A375 (cell line): ENCODE measurements around the gene ZNF333. TPM values are rescaled to one million over a fixed set of nuclear protein-coding genes. Genes with fewer than 3 reads are reported as not detected.

ENCODE experiments used
- total RNA-seq: library from RNA; depleted of rRNA; stranded (reverse); fragments of >200 nt; shearing (Covaris generic); gene quantifications from 2 replicates; pipeline ENCODE4 v1.2.3, GENCODE V29; 2014; rRNA removed

Gene ZNF333
- total RNA-seq: 18.4 and 25.6 TPM in 2 replicates

DNA sequence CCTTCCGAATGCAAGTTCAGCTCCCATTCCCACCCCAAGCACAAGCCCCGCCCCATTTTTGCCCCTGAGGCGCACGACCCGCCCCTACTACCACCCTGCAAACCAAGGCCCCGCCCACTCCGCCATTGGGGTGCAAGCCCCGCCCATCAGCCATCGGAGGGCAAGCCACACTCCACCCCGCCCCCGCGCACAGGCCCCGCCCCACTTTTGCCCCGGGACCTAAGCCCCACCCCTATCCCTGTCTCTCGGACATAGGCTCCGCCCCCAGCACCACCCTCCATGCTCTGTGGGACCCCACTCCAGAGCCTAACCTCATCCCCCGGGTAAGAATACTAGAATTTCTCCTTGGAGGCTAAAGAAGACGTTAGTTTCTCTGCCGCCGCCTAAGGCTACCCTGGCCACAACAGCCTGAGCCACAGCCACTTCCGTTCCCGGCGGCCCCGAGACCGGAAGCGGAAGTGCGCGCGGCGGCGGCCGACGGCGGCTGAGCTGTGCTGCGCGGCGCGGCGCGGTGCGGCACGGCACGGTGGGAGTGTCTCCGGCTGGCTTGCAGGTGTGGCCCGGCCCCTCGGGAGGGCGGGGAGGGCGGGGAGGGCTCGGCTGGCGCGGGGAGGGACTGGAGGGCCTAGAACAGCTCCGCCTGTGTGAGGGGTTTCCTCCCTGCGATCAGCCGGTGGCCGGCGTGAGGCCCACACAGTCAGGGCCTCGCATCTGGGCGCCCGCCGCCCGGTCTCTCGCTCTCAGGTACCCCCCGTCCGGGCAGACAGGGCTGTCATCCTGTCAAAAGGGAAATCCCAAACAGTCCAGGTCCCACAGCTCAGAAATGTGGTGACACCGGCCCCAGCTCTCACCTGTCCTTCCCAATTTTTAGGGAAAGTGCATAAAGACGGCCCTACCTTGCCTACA is at the start of gene ZNF333:
Gene ZNF333, plus strand, starts transcription at position 451 of the 906 bp plus-strand sequence. CDS start 3,444 bp downstream, outside the sequence.

DNA sequence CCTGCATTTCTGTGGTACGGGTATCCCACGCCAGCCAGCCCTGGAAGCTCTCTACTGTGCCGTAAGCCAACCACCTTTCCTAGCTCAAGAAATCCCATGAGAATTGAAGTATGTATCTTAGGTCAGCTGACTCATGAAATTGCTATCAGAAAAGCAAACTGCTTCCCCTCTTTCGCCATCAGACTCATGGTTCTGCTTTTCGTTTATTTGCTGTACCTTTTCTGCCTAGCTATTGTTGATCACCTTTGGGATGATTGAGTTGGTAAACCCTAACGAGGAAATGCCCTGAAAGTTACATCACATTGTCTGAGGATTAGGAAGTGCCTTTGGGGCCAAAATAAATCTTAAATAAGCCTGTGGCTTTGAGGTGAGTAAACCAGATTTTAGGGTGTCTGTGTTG is 15.1 kb upstream of the ZNF333 start, which contains the start of gene ADGRE3:
Gene ADGRE3, minus strand, starts transcription at position 81 of the 400 bp plus-strand sequence. Its CDS starts 74 bp downstream, at position 7.

DNA sequence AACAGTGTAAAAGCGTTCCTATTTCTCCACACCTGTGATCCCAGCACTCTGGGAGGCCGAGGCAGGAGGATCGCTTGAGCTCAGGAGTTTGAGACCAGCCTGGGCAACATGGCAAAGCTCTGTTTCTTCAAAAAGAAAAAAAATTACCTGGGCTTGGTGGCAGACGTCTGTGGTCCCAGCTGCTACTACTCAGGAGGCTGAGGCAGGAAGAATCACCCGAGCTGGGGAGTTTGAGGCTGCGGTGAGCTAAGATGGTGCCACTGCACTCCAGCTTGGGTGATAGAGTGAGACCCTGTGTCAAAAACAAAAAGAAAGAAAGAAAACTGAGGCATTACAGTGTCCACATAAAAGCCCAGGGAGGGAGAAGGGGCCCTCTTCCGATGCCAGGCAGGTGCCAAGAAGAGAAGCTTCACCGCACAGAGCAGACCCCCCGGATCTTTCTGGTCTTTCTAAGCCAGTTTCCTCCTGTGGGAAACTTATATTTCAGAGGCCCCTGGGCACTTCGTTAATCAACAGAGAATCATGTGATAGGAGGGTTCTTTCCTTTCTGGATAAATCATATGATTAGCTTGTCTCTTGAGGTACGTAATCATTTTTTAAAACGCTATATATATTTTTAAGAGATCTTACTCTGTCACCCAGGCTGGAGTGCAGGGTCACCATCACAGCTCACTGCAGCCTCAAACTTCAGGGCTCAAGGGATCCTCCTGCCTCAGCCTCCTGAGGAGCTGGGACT is 88.4 kb downstream of the ZNF333 start, which contains the start of gene ADGRE2:
Gene ADGRE2, minus strand, starts transcription at position 451 of the 736 bp plus-strand sequence. CDS start 1,804 bp downstream, outside the sequence.

Other genes with a start within 250 kb of the ZNF333 start
- 0.45 and 0.53 TPM in 2 replicates for gene PTGER1, start 214.7 kb upstream of the ZNF333 start, total RNA-seq
- 194 and 198 TPM in 2 replicates for gene GIPC1, start 193.9 kb upstream of the ZNF333 start, total RNA-seq
- gene DNAJB1, start 171.7 kb upstream of the ZNF333 start, total RNA-seq: 104 and 105 TPM in 2 replicates
- 93.7 and 114 TPM in 2 replicates for gene TECR, start 160.5 kb upstream of the ZNF333 start, total RNA-seq
- 697 and 925 TPM in 2 replicates for gene NDUFB7, start 118.0 kb upstream of the ZNF333 start, total RNA-seq
- 0.21 TPM in 1 of 2 replicates, not detected in the other for gene CLEC17A, start 107.0 kb upstream of the ZNF333 start, total RNA-seq
- not detected in 2 replicates for gene ADGRE3, start 15.2 kb upstream of the ZNF333 start, total RNA-seq
- 0.82 and 1.3 TPM in 2 replicates for gene ADGRE2, start 88.5 kb downstream of the ZNF333 start, total RNA-seq
- gene OR7A5, start 145.1 kb downstream of the ZNF333 start, total RNA-seq: not detected in 2 replicates
- gene OR7C1, start 145.1 kb downstream of the ZNF333 start, total RNA-seq: 0.30 TPM in 1 of 2 replicates, not detected in the other
- not detected in 2 replicates for gene OR7A10, start 158.9 kb downstream of the ZNF333 start, total RNA-seq
- gene OR7A17, start 196.1 kb downstream of the ZNF333 start, total RNA-seq: not detected in 2 replicates